ENCODE measurements around the gene FAM3C.

The FAM3C gene

GRCh38 chr7:121376979-121377378 lies 19.1 kb downstream of the FAM3C start:
- no peak for DNase-seq

- DNase-seq: no peak
Measured at GRCh38 chr7:121373177-121373576, 22.9 kb downstream of the FAM3C start.

- no peak for DNase-seq
Measured at GRCh38 chr7:121372376-121373010, 23.6 kb downstream of the FAM3C start.

GRCh38 chr7:121371883-121372282 lies 24.2 kb downstream of the FAM3C start:
- no peak for DNase-seq

GRCh38 chr7:121371367-121371766 lies 24.7 kb downstream of the FAM3C start:
- no peak for DNase-seq

GRCh38 chr7:121369462-121369861 lies 26.6 kb downstream of the FAM3C start:
- no peak for DNase-seq

GRCh38 chr7:121366852-121367431 lies 29.2 kb downstream of the FAM3C start:
- peak; percentile 12 for DNase-seq

- DNase-seq: no peak
Measured at GRCh38 chr7:121360564-121360963, 35.5 kb downstream of the FAM3C start.

- DNase-seq: no peak
Measured at GRCh38 chr7:121355574-121355973, 40.5 kb downstream of the FAM3C start.

GRCh38 chr7:121352323-121352722 lies 43.8 kb downstream of the FAM3C start:
- DNase-seq: no peak

- no peak for DNase-seq
Measured at GRCh38 chr7:121351682-121352081, 44.4 kb downstream of the FAM3C start.

- no peak for DNase-seq
Measured at GRCh38 chr7:121344497-121344896, 51.6 kb downstream of the FAM3C start.

GRCh38 chr7:121344093-121344492 lies 52.0 kb downstream of the FAM3C start:
- DNase-seq: no peak

- no peak for DNase-seq
Measured at GRCh38 chr7:121343302-121343701, 52.8 kb downstream of the FAM3C start.

GRCh38 chr7:121342631-121343030 lies 53.5 kb downstream of the FAM3C start:
- DNase-seq: no peak

- DNase-seq: no peak
Measured at GRCh38 chr7:121341933-121342332, 54.2 kb downstream of the FAM3C start.

GRCh38 chr7:121339082-121339481 lies 57.0 kb downstream of the FAM3C start:
- DNase-seq: no peak

- no peak for DNase-seq
Measured at GRCh38 chr7:121337398-121337797, 58.7 kb downstream of the FAM3C start.

GRCh38 chr7:121336579-121336978 lies 59.5 kb downstream of the FAM3C start:
- no peak for DNase-seq

- DNase-seq: no peak
Measured at GRCh38 chr7:121334875-121335648, 61.0 kb downstream of the FAM3C start.

- DNase-seq: no peak
Measured at GRCh38 chr7:121334376-121334775, 61.7 kb downstream of the FAM3C start.

GRCh38 chr7:121331574-121331973 lies 64.5 kb downstream of the FAM3C start:
- DNase-seq: no peak

- DNase-seq: no peak
Measured at GRCh38 chr7:121331048-121331447, 65.1 kb downstream of the FAM3C start.
